Glutamatergic neuron (in vitro differentiated cells): ENCODE measurements around the gene LTB4R2. TPM values are rescaled to one million over a fixed set of nuclear protein-coding genes. Genes with fewer than 3 reads are reported as not detected.

Source experiments
- DNase-seq: peaks from one replicate; pipeline ENCODE4 v3.0.0; 2022
- H3K27ac Mint-ChIP-seq: one replicate; pipeline ENCODE4 v1.8.0; 2020; ENCODE audit warnings: mild to moderate bottlenecking, mixed read lengths, inconsistent platforms; ENCODE audit not compliant: unreplicated experiment
- H3K27me3 Mint-ChIP-seq: one replicate; pipeline ENCODE4 v1.8.0; 2020; ENCODE audit warnings: mild to moderate bottlenecking, moderate library complexity, mixed read lengths, inconsistent platforms; ENCODE audit not compliant: unreplicated experiment
- H3K36me3 Mint-ChIP-seq: one replicate; pipeline ENCODE4 v1.8.0; 2020; ENCODE audit warnings: mild to moderate bottlenecking, mixed read lengths, inconsistent platforms; ENCODE audit not compliant: unreplicated experiment
- H3K4me1 Mint-ChIP-seq: one replicate; pipeline ENCODE4 v1.8.0; 2020; ENCODE audit warnings: mild to moderate bottlenecking, low read depth, mixed read lengths, inconsistent platforms; ENCODE audit not compliant: unreplicated experiment
- H3K4me3 Mint-ChIP-seq: one replicate; pipeline ENCODE4 v1.8.0; 2020; ENCODE audit warnings: mild to moderate bottlenecking, mixed read lengths, inconsistent platforms; ENCODE audit not compliant: unreplicated experiment
- H3K9me3 Mint-ChIP-seq: one replicate; pipeline ENCODE4 v1.8.0; 2020; ENCODE audit warnings: mild to moderate bottlenecking, moderate library complexity, mixed read lengths, inconsistent platforms; ENCODE audit not compliant: unreplicated experiment
- CTCF ChIP-seq: fragments of 200-600 bp; sonication (generic); IDR thresholded peaks from one replicate; pipeline ENCODE4 v1.5.0; 2021; ENCODE audit not compliant: partially characterized antibody, unreplicated experiment
- total RNA-seq: library from RNA; stranded (reverse); fragmentation: NEBNext Ultra II Directional; extraction: Animal tissue kit (Norgen Biotek cat#: 25700); gene quantifications from one replicate; pipeline ENCODE4 v1.2.1, GENCODE V29; 2021; ENCODE audit not compliant: unreplicated experiment

Gene LTB4R2
- total RNA-seq, 1 donor from 2014 or later: 8.9 TPM

- Mint-ChIP-seq H3K4me1 (peaks cover 4% of the 10 kb centered on the region), H3K36me3 (no peaks in the 10 kb centered on the region), H3K9me3 (peaks cover 2% of the 10 kb centered on the region), H3K27ac (no peak overlapping the region), H3K4me3 (no peak overlapping the region), H3K27me3 (peaks cover 23% of the 10 kb centered on the region)
- no peak for DNase-seq
- TF ChIP-seq CTCF: no peak
These were observed 28.9 kb downstream of the LTB4R2 start for GRCh38 chr14:24338843-24339242.

- Mint-ChIP-seq H3K4me3 (no peak within 1 kb of the TSS), H3K36me3 (no peaks in the 10 kb centered on the region), H3K4me1 (peaks cover 2% of the 10 kb centered on the region), H3K27ac (no peak within 1 kb of the TSS), H3K9me3 (no peaks in the 10 kb centered on the region), H3K27me3 (peaks cover 20% of the 10 kb centered on the region)
- peak; percentile 25 for DNase-seq
- no peak for TF ChIP-seq CTCF
These were observed 29.6 kb downstream of the LTB4R2 start, which contains the start of gene RIPK3 for GRCh38 chr14:24339284-24340151. RIPK3 (minus strand) TSS chr14:24339991; CDS start chr14:24339826, 165 bp downstream.

- no peaks in the 10 kb centered on the region for H3K4me1 Mint-ChIP-seq
- H3K9me3 Mint-ChIP-seq: no peaks in the 10 kb centered on the region
- H3K4me3 Mint-ChIP-seq: no peak overlapping the region
- H3K27ac Mint-ChIP-seq: no peak overlapping the region
- H3K27me3 Mint-ChIP-seq: peaks cover 15% of the 10 kb centered on the region
- no peak for TF ChIP-seq CTCF
- no peaks in the 10 kb centered on the region for H3K36me3 Mint-ChIP-seq
- DNase-seq: no peak
These were observed 30.7 kb downstream of the LTB4R2 start for GRCh38 chr14:24340606-24341005.

- no peak overlapping the region for H3K27ac Mint-ChIP-seq
- DNase-seq: no peak
- H3K9me3 Mint-ChIP-seq: no peaks in the 10 kb centered on the region
- no peaks in the 10 kb centered on the region for H3K36me3 Mint-ChIP-seq
- no peak for TF ChIP-seq CTCF
- H3K27me3 Mint-ChIP-seq: peaks cover 6% of the 10 kb centered on the region
- no peaks in the 10 kb centered on the region for H3K4me1 Mint-ChIP-seq
- no peak overlapping the region for H3K4me3 Mint-ChIP-seq
These were observed 32.9 kb downstream of the LTB4R2 start for GRCh38 chr14:24342889-24343288.
